MM.1S (cell line): Measurements from ENCODE around the gene SHLD3.

Experiments
- DNase-seq: peaks from one replicate; pipeline ENCODE4 v3.0.0-alpha.2; 2015
- H2AFZ ChIP-seq: fragments of 300-600 bp; sonication (generic); 2 replicates; pipeline ENCODE4 v1.6.0; 2016; ENCODE audit warnings: antibody characterized with exemption, low read length
- H3F3A ChIP-seq: fragments of 300-600 bp; sonication (generic); 2 replicates; pipeline ENCODE4 v1.6.1; 2016; ENCODE audit warnings: mild to moderate bottlenecking, antibody characterized with exemption, low read length, moderate library complexity, mixed read lengths; ENCODE audit not compliant: insufficient read depth
- H3K27ac ChIP-seq: fragments of 300-600 bp; sonication (generic); 2 replicates; pipeline ENCODE4 v1.5.1; 2016; ENCODE audit warnings: mild to moderate bottlenecking, low read length
- H3K27me3 ChIP-seq: fragments of 300-600 bp; sonication (generic); replicated peaks from 2 replicates; pipeline ENCODE4 v1.6.0; 2016; ENCODE audit warnings: low read length; ENCODE audit not compliant: insufficient read depth
- H3K36me3 ChIP-seq: fragments of 300-600 bp; sonication (generic); replicated peaks from 2 replicates; pipeline ENCODE4 v1.6.1; 2016; ENCODE audit warnings: mild to moderate bottlenecking, low read length, mixed read lengths; ENCODE audit not compliant: insufficient read depth
- H3K4me1 ChIP-seq: fragments of 300-600 bp; sonication (generic); 2 replicates; pipeline ENCODE4 v1.6.1; 2016; ENCODE audit warnings: low read length, mixed read lengths
- H3K4me2 ChIP-seq: fragments of 300-600 bp; sonication (generic); 2 replicates; pipeline ENCODE4 v1.6.0; 2016; ENCODE audit warnings: low read depth, low read length
- H3K4me3 ChIP-seq: fragments of 300-600 bp; sonication (generic); 2 replicates; pipeline ENCODE4 v1.5.1; 2016; ENCODE audit warnings: low read length, mixed read lengths
- H3K79me2 ChIP-seq: fragments of 300-600 bp; sonication (generic); 2 replicates; pipeline ENCODE4 v1.6.1; 2016; ENCODE audit warnings: mixed run types, low read length, mixed read lengths
- H3K9ac ChIP-seq: fragments of 300-600 bp; sonication (generic); 2 replicates; pipeline ENCODE4 v1.6.1; 2016; ENCODE audit warnings: low read length, mixed read lengths
- H3K9me2 ChIP-seq: fragments of 300-600 bp; sonication (generic); replicated peaks from 2 replicates; pipeline ENCODE4 v1.6.1; 2016; ENCODE audit warnings: mild to moderate bottlenecking, low read length, mixed read lengths; ENCODE audit not compliant: insufficient read depth
- H3K9me3 ChIP-seq: fragments of 300-600 bp; sonication (generic); replicated peaks from 2 replicates; pipeline ENCODE4 v1.6.1; 2016; ENCODE audit warnings: mild to moderate bottlenecking, low read length, mixed read lengths; ENCODE audit not compliant: insufficient read depth
- H4K20me1 ChIP-seq: fragments of 300-600 bp; sonication (generic); 2 replicates; pipeline ENCODE4 v1.6.1; 2016; ENCODE audit warnings: mild to moderate bottlenecking, low read length, moderate library complexity, mixed read lengths; ENCODE audit not compliant: insufficient read depth
- CTCF ChIP-seq: fragments of 300-600 bp; sonication (generic); IDR thresholded peaks from 2 replicates; pipeline ENCODE4 v1.5.1; 2016; ENCODE audit warnings: antibody characterized with exemption, low read length, mixed read lengths
- EZH2 ChIP-seq: fragments of 300-600 bp; sonication (generic); optimal IDR thresholded peaks from 2 replicates; pipeline ENCODE3; 2017; ENCODE audit warnings: low read depth, mild to moderate bottlenecking, antibody characterized with exemption, low read length, mixed read lengths
- EZH2phosphoT487 ChIP-seq: fragments of 300-600 bp; sonication (generic); IDR thresholded peaks from 2 replicates; pipeline ENCODE4 v1.6.1; 2018; ENCODE audit warnings: antibody characterized with exemption, low read length

SHLD3 gene

GRCh38 chr5:65623482-65623881, 1.3 kb upstream of the SHLD3 start:
- H3K4me1 ChIP-seq, result peaks cover 20% of the 10 kb centered on the region; the same call in 1 of the 2 replicates
- peaks cover 84% of the 10 kb centered on the region for H3K79me2 ChIP-seq
- peak overlapping the region; percentile 83; the same call in 1 of the 2 replicates for H3K9ac ChIP-seq
- no peaks in the 10 kb centered on the region for H4K20me1 ChIP-seq
- TF ChIP-seq CTCF, result no peak
- TF ChIP-seq EZH2, result no peak
- TF ChIP-seq EZH2phosphoT487, result no peak
- H3K9me3 ChIP-seq, result no peaks in the 10 kb centered on the region
- peak; percentile 6 for DNase-seq
- H3K27ac ChIP-seq, result peak overlapping the region; percentile 87; the same call in 1 of the 2 replicates
- peak overlapping the region; percentile 97 for H3K4me3 ChIP-seq
- H3K36me3 ChIP-seq, result no peaks in the 10 kb centered on the region
- H3K4me2 ChIP-seq, result peak overlapping the region; percentile 97
- peak overlapping the region; percentile 89 for H2AFZ ChIP-seq
- no peaks in the 10 kb centered on the region for H3K27me3 ChIP-seq
- H3K9me2 ChIP-seq, result no peaks in the 10 kb centered on the region
- 0 out of 2 replicates have a peak, but pooled peaks cover 5% of the 10 kb centered on the region for H3F3A ChIP-seq

GRCh38 chr5:65624025-65624570, 729 bp upstream of the SHLD3 start, which contains the start of gene TRIM23:
TSS of gene TRIM23 (minus strand) at chr5:65624333. CDS start at chr5:65624274, 59 bp downstream.
- Histone ChIP-seq H3K79me2 (peaks cover 85% of the 10 kb centered on the region), H3K27ac (peak within 1 kb of the TSS; percentile 87), H3K9me2 (no peaks in the 10 kb centered on the region), H4K20me1 (no peaks in the 10 kb centered on the region), H3K27me3 (no peaks in the 10 kb centered on the region), H3K36me3 (no peaks in the 10 kb centered on the region; the same call in 1 of the 2 replicates), H3K9ac (peak within 1 kb of the TSS; percentile 83), H3K4me1 (peaks cover 16% of the 10 kb centered on the region; the same call in 1 of the 2 replicates), H3K4me2 (peak within 1 kb of the TSS; percentile 97), H3K9me3 (no peaks in the 10 kb centered on the region), H3K4me3 (peak within 1 kb of the TSS; percentile 97), H2AFZ (peak within 1 kb of the TSS; percentile 91), H3F3A (0 out of 2 replicates have a peak, but pooled peaks cover 5% of the 10 kb centered on the region)
- TF ChIP-seq CTCF (no peak), EZH2phosphoT487 (no peak), EZH2 (no peak)
- DNase-seq, result peak; percentile 96

- Histone ChIP-seq H4K20me1 (no peaks in the 10 kb centered on the region), H2AFZ (no peak overlapping the region), H3K9me2 (no peaks in the 10 kb centered on the region), H3F3A (0 out of 2 replicates have a peak, but pooled peaks cover 5% of the 10 kb centered on the region), H3K27ac (peak overlapping the region; percentile 87; the same call in 1 of the 2 replicates), H3K4me2 (peak overlapping the region; percentile 70), H3K36me3 (peaks cover 7% of the 10 kb centered on the region), H3K9me3 (no peaks in the 10 kb centered on the region), H3K4me3 (peak overlapping the region; percentile 97), H3K79me2 (peaks cover 86% of the 10 kb centered on the region), H3K27me3 (no peaks in the 10 kb centered on the region), H3K9ac (peak overlapping the region; percentile 83; the same call in 1 of the 2 replicates), H3K4me1 (peaks cover 16% of the 10 kb centered on the region; the same call in 1 of the 2 replicates)
- DNase-seq, result no peak
- TF ChIP-seq EZH2 (no peak), EZH2phosphoT487 (no peak), CTCF (no peak)
Observed at GRCh38 chr5:65625743-65626142, 916 bp downstream of the SHLD3 start.
